Endothelial cell of umbilical vein (primary cell): ENCODE data around the gene DDI1. TPM values are rescaled to one million over a fixed set of nuclear protein-coding genes. Genes with fewer than 3 reads are reported as not detected.

Experiments used
- BruUV-seq: library from RNA; stranded (reverse); fragments of 400-500 nt; replicated peaks from 2 replicates; lab custom pipeline; 2021; lab: Mats Ljungman, UMichigan
- CTCF ChIA-PET: fragments of 300-600, 350-600 bp; sonication (Branson Sonifier 250); formaldehyde crosslinking; loops from one replicate; lab custom pipeline; 2021; ENCODE audit warnings: antibody characterized with exemption, inconsistent platforms; lab: Charles Lee
- POLR2A ChIA-PET: fragments of 300-600, 350-600 bp; sonication (Branson Sonifier 250); formaldehyde crosslinking; loops from one replicate; lab custom pipeline; 2021; ENCODE audit warnings: antibody characterized with exemption, inconsistent platforms; lab: Charles Lee
- DNase-seq: peaks from one replicate; pipeline ENCODE4 v3.0.0-alpha.2; 2011; ENCODE audit warnings: low read depth, low spot score
- FAIRE-seq: peaks from 2 replicates; lab custom pipeline; 2011; peaks lifted over from hg19 to GRCh38; lab: Jason Lieb, UNC
- H2AFZ ChIP-seq: 2 replicates; pipeline ENCODE4 v1.6.0; 2012; ENCODE audit warnings: low read depth, low read length, control low read depth, inconsistent platforms
- H3K27ac ChIP-seq: 2 replicates; pipeline ENCODE4 v1.5.1; 2011; ENCODE audit warnings: low read depth, mild to moderate bottlenecking, control low read depth, low read length, moderate library complexity; ENCODE audit not compliant: insufficient read depth
- H3K27me3 ChIP-seq, 2 experiments: 2 replicates each; pipeline versions ENCODE4 v1.6.0 to v1.6.1; 2011; ENCODE audit warnings: low read length in 2 of 2, mixed read lengths in 1 of 2; ENCODE audit not compliant: control insufficient read depth in 2 of 2, insufficient read depth in 2 of 2
- H3K36me3 ChIP-seq, 2 experiments: 2 replicates in 1 of 2; 3 replicates in 1 of 2; pipeline ENCODE4 v1.5.1; 2011; ENCODE audit warnings: low read length in 2 of 2, mild to moderate bottlenecking in 1 of 2, moderate library complexity in 1 of 2; ENCODE audit not compliant: control insufficient read depth in 2 of 2, insufficient read depth in 2 of 2; ENCODE audit errors: extremely low read depth in 1 of 2
- H3K4me1 ChIP-seq: 3 replicates; pipeline ENCODE4 v1.5.1; 2011; ENCODE audit warnings: mild to moderate bottlenecking, low read length; ENCODE audit not compliant: control insufficient read depth, insufficient read depth; ENCODE audit errors: extremely low read depth
- H3K4me2 ChIP-seq: 2 replicates; pipeline ENCODE4 v1.6.1; 2011; ENCODE audit warnings: low read length, control low read depth, mixed read lengths; ENCODE audit not compliant: insufficient read depth
- H3K4me3 ChIP-seq, 3 experiments: fragments of 200-600 bp in 1 of 3; sonication (generic), shearing (Covaris generic) in 1 of 3; replicated peaks in 1 of 3; 2 replicates each; pipeline ENCODE4 v1.5.1; 2011 to 2016; ENCODE audit warnings: control low read depth in 3 of 3, low read length in 3 of 3, mild to moderate bottlenecking in 2 of 3, inconsistent platforms in 1 of 3, low read depth in 1 of 3, moderate library complexity in 1 of 3; ENCODE audit not compliant: insufficient read depth in 1 of 3
- H3K79me2 ChIP-seq: 2 replicates; pipeline ENCODE4 v1.6.0; 2012; ENCODE audit warnings: low read length, inconsistent platforms; ENCODE audit not compliant: control insufficient read depth, insufficient read depth
- H3K9ac ChIP-seq: replicated peaks from 2 replicates; pipeline ENCODE3; 2011; ENCODE audit warnings: low read length, control low read depth; ENCODE audit not compliant: insufficient read depth; ENCODE audit errors: extremely low read depth
- H3K9me1 ChIP-seq: replicated peaks from 3 replicates; pipeline ENCODE4 v1.6.0; 2011; ENCODE audit warnings: mild to moderate bottlenecking, low read length; ENCODE audit not compliant: control insufficient read depth, insufficient read depth; ENCODE audit errors: extremely low read depth
- H3K9me3 ChIP-seq: replicated peaks from 2 replicates; pipeline ENCODE4 v1.5.1; 2012; ENCODE audit warnings: low read length, inconsistent platforms; ENCODE audit not compliant: control insufficient read depth, insufficient read depth
- H4K20me1 ChIP-seq: replicated peaks from 2 replicates; pipeline ENCODE3; 2011; ENCODE audit warnings: mild to moderate bottlenecking, low read length; ENCODE audit not compliant: control insufficient read depth, insufficient read depth; ENCODE audit errors: extremely low read depth
- CTCF ChIP-seq, 2 donors: IDR thresholded peaks; 1 replicate in 1 of 2; 2 replicates in 1 of 2; pipeline ENCODE4 v1.5.1; 2011; ENCODE audit warnings: low read length in 2 of 2, mild to moderate bottlenecking in 2 of 2, moderate library complexity in 2 of 2, control low read depth in 1 of 2, inconsistent platforms in 1 of 2, low read depth in 1 of 2; ENCODE audit not compliant: insufficient read depth in 1 of 2; ENCODE audit errors: extremely low read depth in 1 of 2
- EZH2 ChIP-seq: IDR thresholded peaks from 2 replicates; pipeline ENCODE4 v1.6.1; 2012; ENCODE audit warnings: borderline replicate concordance, low read depth, mild to moderate bottlenecking, moderate library complexity, low read length, inconsistent platforms; ENCODE audit not compliant: severe bottlenecking
- FOS ChIP-seq: IDR thresholded peaks from 2 replicates; pipeline ENCODE4 v1.6.1; 2011; ENCODE audit warnings: mild to moderate bottlenecking, low read length, moderate library complexity, borderline replicate concordance; ENCODE audit not compliant: insufficient read depth
- GATA2 ChIP-seq: IDR thresholded peaks from 2 replicates; pipeline ENCODE4 v1.7.0; 2011; ENCODE audit warnings: low read depth, mild to moderate bottlenecking, moderate library complexity, mixed read lengths, low read length; ENCODE audit not compliant: insufficient read length, insufficient read depth
- MAX ChIP-seq: IDR thresholded peaks from 2 replicates; pipeline ENCODE4 v1.6.1; 2011; ENCODE audit not compliant: insufficient read depth, insufficient read length
- MYC ChIP-seq: IDR thresholded peaks from one replicate; pipeline ENCODE4 v1.6.1; 2011; ENCODE audit warnings: mild to moderate bottlenecking, low read depth, low read length
- POLR2A ChIP-seq: IDR thresholded peaks from 2 replicates; pipeline ENCODE4 v1.6.1; 2012; ENCODE audit warnings: low read depth, mild to moderate bottlenecking, control low read depth, low read length
- POLR2AphosphoS5 ChIP-seq: IDR thresholded peaks from 2 replicates; pipeline ENCODE4 v1.6.1; 2012; ENCODE audit warnings: low read depth, mild to moderate bottlenecking, control low read depth, low read length, moderate library complexity; ENCODE audit not compliant: insufficient read depth
- dilution Hi-C: fragments of 300-500 bp; cut with MboI; formaldehyde crosslinking; loops from one replicate; pipeline ENCODE4 v1.15.0; 2019; ENCODE audit warnings: low sequenced_read_pairs; ENCODE audit not compliant: extremely low pct_ligation_motif_present
- intact Hi-C: fragments of 100-400 bp; cut with micrococcal nuclease; formaldehyde crosslinking; loops from one replicate; pipeline ENCODE4 v1.10.0; 2022
- polyA plus RNA-seq, 4 experiments: library from polyadenylated mRNA; depleted of rRNA in 3 of 4; stranded (reverse) in 3 of 4; unstranded in 1 of 4; fragments of >200 nt; gene quantifications; 2 replicates each; pipeline versions ENCODE4 v1.2.1 to v1.2.3, GENCODE V29; 2011 to 2012; ENCODE audit warnings: missing spikeins in 1 of 4
- total RNA-seq: library from RNA; stranded (reverse); gene quantifications from 2 replicates; pipeline ENCODE4 v1.2.3, GENCODE V29; 2021

Gene DDI1
- total and polyA plus RNA-seq, 2 donors (not counting 3 experiments of a cell fraction or from before 2014, with no cell fraction given): not detected

DNA sequence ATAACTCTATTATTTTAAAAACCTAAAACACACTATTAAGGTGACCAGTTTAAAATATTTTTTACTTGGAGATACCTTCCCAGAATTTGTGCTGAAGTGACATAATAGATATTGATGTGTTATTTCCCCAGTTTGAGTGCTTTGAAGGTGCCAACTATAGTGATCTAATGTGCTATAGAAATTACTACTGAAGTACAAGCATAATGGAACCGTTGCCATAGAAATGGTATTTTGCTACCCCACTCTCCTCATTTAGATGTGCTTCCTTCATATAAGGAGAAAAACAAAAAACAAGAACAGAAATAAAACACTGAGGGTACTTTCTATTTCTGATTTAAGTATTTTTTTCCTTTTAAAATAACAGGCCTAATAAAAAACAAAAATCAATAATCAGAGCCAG, 19.2 kb downstream of the DDI1 start:
- Histone ChIP-seq H4K20me1 (no peaks in the 10 kb centered on the region), H3K4me3 (no peak overlapping the region), H3K4me1 (no peaks in the 10 kb centered on the region), H3K9me1 (no peaks in the 10 kb centered on the region), H3K27me3 (no peaks in the 10 kb centered on the region), H3K4me2 (no peak overlapping the region), H3K9me3 (no peaks in the 10 kb centered on the region), H3K27ac (no peak overlapping the region), H3K79me2 (no peaks in the 10 kb centered on the region), H3K36me3 (no peaks in the 10 kb centered on the region), H2AFZ (no peak overlapping the region), H3K9ac (no peak overlapping the region)
- no peak for FAIRE-seq
- no peak for DNase-seq
- BruUV-seq: no TSS peak
- no peak for TF ChIP-seq POLR2A
- TF ChIP-seq FOS: no peak
- no peak for TF ChIP-seq EZH2
- TF ChIP-seq CTCF (IDR thresholded peaks at IDR 0.05; ENCODE audit: extremely low read depth in 1 of 2, insufficient read depth in 1 of 2, low read depth in 1 of 2, low read length in 2 of 2): no peak
- TF ChIP-seq MAX: no peak
- TF ChIP-seq GATA2: no peak
- no peak for TF ChIP-seq MYC
- no peak for TF ChIP-seq POLR2AphosphoS5
- intact Hi-C loops (no loop called here), dilution Hi-C loops (no loop called here)
- POLR2A ChIA-PET: no interaction called here
- CTCF ChIA-PET: no interaction called here
